HS-5 (cell line): ENCODE data around the gene BCL2.

Experiments
- DNase-seq: peaks from one replicate; pipeline ENCODE4 v3.0.0-alpha.2; 2012; ENCODE audit warnings: low read depth

The BCL2 gene

DNA sequence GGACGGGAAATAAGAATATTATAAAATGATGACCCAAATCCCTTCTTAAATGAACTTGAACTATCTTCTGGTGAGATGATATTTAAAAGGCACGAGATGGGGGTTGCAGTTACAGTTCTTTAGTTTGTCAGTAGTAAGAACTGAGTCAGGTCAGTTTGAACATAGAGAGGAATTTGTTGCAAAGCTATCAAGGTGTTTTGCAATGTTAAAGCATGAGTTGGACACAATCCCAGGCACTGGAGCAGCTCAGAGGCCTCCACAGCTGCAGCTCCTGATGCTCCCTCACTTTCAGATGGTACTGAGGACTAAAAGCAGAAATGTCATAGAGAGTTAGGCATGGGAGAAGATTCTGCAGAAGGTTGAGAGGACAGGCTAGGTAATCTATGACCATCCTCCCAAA is 236.0 kb downstream of the BCL2 start:
- DNase-seq = no peak

DNA sequence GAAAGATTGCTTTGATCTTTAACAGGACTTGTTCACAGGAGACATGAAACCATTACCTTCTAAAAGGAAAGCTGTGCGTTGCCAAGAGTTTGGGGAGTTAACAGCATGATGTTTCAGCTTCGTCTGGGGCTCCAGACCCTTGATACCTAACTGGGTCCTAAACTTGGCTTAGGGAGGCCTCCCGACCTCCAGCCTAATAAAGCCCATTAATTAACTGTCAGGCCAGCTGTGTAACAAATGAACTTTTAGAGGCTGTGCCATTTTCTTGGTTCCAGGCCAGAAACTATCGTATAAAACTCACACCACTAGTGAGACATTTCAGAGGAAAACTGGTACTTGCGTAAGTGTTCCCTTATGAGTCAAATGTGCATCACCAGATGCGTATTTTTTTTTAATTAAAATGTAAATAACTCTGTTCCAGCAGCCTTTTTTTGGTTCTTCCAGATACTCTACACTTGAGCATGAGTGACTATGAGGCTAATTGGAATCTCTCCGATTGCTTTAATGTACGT is 236.5 kb downstream of the BCL2 start:
- no peak for DNase-seq

- DNase-seq = no peak
Measured at GRCh38 chr18:63082366-63083019, 237.1 kb downstream of the BCL2 start.

- DNase-seq = no peak
Measured at GRCh38 chr18:63079114-63079513, 240.5 kb downstream of the BCL2 start.

DNA sequence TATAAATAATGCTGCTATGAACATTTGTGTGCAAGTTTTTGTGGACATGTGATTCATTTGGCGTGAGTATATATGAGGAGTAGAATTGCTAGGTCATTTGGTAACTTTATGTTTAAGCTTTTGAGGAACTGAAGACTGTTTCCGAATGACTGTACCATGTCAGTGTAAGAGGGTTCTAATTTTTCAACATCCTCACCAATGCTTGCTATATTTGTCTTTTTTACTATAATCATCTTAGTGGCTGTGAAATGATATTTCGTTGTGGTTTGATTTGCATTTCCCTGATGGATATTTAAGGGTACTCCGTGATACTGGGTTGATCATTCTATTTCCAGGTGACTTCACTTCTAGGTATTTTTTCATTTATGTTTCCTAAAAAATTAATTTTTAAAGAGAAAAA is 241.1 kb downstream of the BCL2 start:
- no peak for DNase-seq

DNA sequence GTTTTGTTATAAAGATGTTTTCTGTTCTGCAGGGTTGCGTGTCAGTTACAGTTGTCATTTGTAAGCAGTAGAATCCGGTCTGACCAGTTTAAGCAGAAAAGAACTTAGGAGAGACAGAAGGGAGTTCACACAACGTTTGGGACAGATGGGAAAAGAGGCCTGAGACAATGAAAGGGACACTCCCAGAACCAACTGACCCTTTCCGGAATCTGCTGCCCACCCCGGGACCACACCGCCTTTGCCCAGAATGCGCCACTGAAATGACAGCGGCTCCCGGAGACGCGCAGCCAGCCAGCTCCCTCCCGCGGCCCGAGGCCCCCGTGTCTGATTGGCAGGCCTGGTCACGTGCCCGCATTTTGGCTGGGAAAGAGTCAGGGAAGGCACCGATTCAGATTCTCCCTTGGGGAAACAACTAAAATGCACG is 244.6 kb downstream of the BCL2 start:
- no peak for DNase-seq

- no peak for DNase-seq
Measured at GRCh38 chr18:63073481-63073880, 246.1 kb downstream of the BCL2 start.
